HG03095 (cell line): ENCODE measurements around the gene ITIH1.

Source experiments
- ATAC-seq: cut with Tn5 transposase; IDR thresholded peaks from one replicate; pipeline ENCODE4 v1.9.1; 2021; ENCODE audit warnings: moderate library complexity; ENCODE audit not compliant: unreplicated experiment

Gene ITIH1

DNA sequence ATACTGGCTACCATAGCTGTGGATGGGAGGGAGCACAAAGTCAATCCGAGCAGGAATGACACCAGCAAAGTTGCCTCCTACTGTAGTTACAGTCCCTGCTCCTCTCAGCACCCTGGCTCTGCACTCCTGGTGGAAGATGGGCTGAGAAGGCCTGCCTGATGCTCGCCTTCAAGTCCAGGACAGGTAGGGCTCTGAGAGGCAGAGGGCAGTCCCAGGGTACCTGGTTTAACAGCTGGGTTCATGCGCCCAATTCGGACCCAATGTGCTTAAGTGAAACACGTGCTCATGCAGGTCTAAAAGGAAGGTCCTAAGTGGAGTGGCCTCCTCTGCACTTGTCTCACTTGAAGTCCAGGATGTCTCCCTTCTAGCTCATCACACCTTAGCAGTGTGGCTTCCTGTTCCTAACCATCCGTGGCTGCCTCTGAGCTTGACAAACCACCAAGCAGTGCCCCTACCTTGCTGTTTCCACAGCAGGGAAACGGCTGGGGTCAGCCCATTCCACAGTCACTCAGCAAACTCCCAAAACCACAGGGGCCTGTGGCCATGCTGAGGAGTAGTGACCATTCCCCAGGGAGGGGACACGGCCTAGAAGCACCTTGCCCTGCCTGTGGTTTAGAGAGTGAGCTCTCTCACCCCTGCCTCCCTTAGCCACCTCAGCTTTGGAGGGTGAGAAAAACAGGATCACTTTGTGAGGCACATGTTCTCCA is 61.3 kb downstream of the ITIH1 start:
- ATAC-seq, result no peak

DNA sequence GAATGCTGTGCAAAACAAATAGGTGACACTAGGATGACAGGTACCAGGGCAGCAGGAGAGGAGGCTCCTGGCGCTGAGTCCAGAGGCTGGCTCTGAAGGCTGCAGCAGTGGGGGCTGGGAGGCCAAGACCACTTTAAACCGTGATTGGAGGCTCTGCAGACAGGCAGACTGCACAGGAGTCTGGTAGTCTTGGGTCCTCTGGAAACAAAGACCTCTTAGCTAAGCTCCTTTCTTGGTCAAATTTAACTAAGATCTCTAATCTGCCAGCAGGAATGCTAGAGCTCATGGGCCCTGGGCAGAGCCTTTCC is 61.8 kb downstream of the ITIH1 start:
- no peak for ATAC-seq

DNA sequence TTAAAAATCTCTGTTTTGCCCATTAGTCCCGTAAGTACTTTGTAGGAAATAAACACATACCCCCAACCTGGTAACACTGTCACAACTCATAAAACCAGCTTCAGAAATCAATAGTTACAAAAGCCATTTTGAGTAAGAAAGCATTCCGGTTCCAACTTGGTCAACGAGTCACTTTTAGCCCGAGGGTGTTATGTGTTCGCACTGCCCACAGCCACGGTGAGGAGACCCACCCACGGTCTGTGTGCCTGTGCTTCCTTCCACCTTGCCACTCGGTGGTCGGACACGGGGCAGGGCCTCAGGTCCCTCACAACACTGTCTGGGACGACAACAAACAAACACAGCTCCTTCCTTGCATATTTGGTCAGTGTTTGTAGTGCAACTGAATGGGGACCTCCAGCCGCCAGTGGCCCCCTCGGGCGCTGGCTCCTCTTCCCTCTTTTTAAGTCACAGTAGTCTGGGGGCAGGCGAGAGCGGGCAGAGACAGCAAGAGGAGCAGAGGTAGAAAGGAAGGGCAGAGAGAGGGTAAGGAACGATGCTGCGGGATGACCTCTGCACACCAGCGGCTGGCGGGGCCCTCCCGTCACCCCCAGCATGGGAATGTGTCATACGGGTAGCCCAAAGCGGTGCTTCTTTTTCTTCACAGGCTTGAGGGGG is 62.6 kb downstream of the ITIH1 start:
- no peak for ATAC-seq

DNA sequence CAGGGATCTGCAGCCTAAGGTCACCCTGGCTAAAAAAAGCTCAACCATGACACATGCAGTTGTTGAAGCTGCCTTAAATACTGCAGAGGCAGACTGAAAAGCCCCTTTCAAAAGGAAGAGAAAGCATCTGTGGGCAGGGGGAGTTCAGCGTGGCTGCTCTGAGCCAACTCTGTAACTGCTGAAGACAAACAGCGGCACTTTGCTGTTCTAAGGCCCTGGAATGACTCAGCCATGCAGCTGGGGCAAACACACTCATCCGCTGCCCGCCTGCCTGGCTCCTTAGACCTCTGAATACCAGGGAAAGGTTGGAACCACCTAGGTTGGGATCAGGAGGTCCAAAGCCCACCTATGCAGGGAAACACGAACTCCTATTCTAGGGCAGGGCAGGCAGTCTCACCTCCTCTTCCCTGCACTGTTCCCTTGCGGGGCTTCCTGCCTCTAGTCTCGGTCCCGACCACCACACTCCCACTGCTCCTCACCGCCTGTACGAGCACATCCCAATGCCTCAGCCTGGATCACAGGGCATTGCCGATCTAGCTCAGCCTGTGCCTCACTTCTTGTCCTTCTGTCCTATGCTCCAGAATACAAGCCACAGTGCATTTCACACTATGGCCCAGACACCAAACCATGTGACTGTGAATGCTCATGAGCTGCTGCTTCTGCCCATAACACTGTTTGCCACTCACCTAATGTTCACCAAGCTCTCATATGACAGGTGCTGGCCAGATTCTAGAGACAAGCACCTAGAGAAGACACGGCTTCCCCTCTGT is 64.0 kb downstream of the ITIH1 start:
- no peak for ATAC-seq
